Endothelial cell of umbilical vein (primary cell): ENCODE results near the gene MINDY4. TPM values are rescaled to one million over a fixed set of nuclear protein-coding genes. Genes with fewer than 3 reads are reported as not detected.

ENCODE experiments used
- BruUV-seq: library from RNA; stranded (reverse); fragments of 400-500 nt; replicated peaks from 2 replicates; lab custom pipeline; 2021; lab: Mats Ljungman, UMichigan
- CTCF ChIA-PET: fragments of 300-600, 350-600 bp; sonication (Branson Sonifier 250); formaldehyde crosslinking; loops from one replicate; lab custom pipeline; 2021; ENCODE audit warnings: antibody characterized with exemption, inconsistent platforms; lab: Charles Lee
- POLR2A ChIA-PET: fragments of 300-600, 350-600 bp; sonication (Branson Sonifier 250); formaldehyde crosslinking; loops from one replicate; lab custom pipeline; 2021; ENCODE audit warnings: antibody characterized with exemption, inconsistent platforms; lab: Charles Lee
- DNase-seq: peaks from one replicate; pipeline ENCODE4 v3.0.0-alpha.2; 2011; ENCODE audit warnings: low read depth, low spot score
- FAIRE-seq: peaks from 2 replicates; lab custom pipeline; 2011; peaks lifted over from hg19 to GRCh38; lab: Jason Lieb, UNC
- H2AFZ ChIP-seq: 2 replicates; pipeline ENCODE4 v1.6.0; 2012; ENCODE audit warnings: low read depth, low read length, control low read depth, inconsistent platforms
- H3K27ac ChIP-seq: 2 replicates; pipeline ENCODE4 v1.5.1; 2011; ENCODE audit warnings: low read depth, mild to moderate bottlenecking, control low read depth, low read length, moderate library complexity; ENCODE audit not compliant: insufficient read depth
- H3K27me3 ChIP-seq, 2 experiments: 2 replicates each; pipeline versions ENCODE4 v1.6.0 to v1.6.1; 2011; ENCODE audit warnings: low read length in 2 of 2, mixed read lengths in 1 of 2; ENCODE audit not compliant: control insufficient read depth in 2 of 2, insufficient read depth in 2 of 2
- H3K36me3 ChIP-seq, 2 experiments: 2 replicates in 1 of 2; 3 replicates in 1 of 2; pipeline ENCODE4 v1.5.1; 2011; ENCODE audit warnings: low read length in 2 of 2, mild to moderate bottlenecking in 1 of 2, moderate library complexity in 1 of 2; ENCODE audit not compliant: control insufficient read depth in 2 of 2, insufficient read depth in 2 of 2; ENCODE audit errors: extremely low read depth in 1 of 2
- H3K4me1 ChIP-seq: 3 replicates; pipeline ENCODE4 v1.5.1; 2011; ENCODE audit warnings: mild to moderate bottlenecking, low read length; ENCODE audit not compliant: control insufficient read depth, insufficient read depth; ENCODE audit errors: extremely low read depth
- H3K4me2 ChIP-seq: 2 replicates; pipeline ENCODE4 v1.6.1; 2011; ENCODE audit warnings: low read length, control low read depth, mixed read lengths; ENCODE audit not compliant: insufficient read depth
- H3K4me3 ChIP-seq, 3 experiments: fragments of 200-600 bp in 1 of 3; sonication (generic), shearing (Covaris generic) in 1 of 3; replicated peaks in 1 of 3; 2 replicates each; pipeline ENCODE4 v1.5.1; 2011 to 2016; ENCODE audit warnings: control low read depth in 3 of 3, low read length in 3 of 3, mild to moderate bottlenecking in 2 of 3, inconsistent platforms in 1 of 3, low read depth in 1 of 3, moderate library complexity in 1 of 3; ENCODE audit not compliant: insufficient read depth in 1 of 3
- H3K79me2 ChIP-seq: 2 replicates; pipeline ENCODE4 v1.6.0; 2012; ENCODE audit warnings: low read length, inconsistent platforms; ENCODE audit not compliant: control insufficient read depth, insufficient read depth
- H3K9ac ChIP-seq: replicated peaks from 2 replicates; pipeline ENCODE3; 2011; ENCODE audit warnings: low read length, control low read depth; ENCODE audit not compliant: insufficient read depth; ENCODE audit errors: extremely low read depth
- H3K9me1 ChIP-seq: replicated peaks from 3 replicates; pipeline ENCODE4 v1.6.0; 2011; ENCODE audit warnings: mild to moderate bottlenecking, low read length; ENCODE audit not compliant: control insufficient read depth, insufficient read depth; ENCODE audit errors: extremely low read depth
- H3K9me3 ChIP-seq: replicated peaks from 2 replicates; pipeline ENCODE4 v1.5.1; 2012; ENCODE audit warnings: low read length, inconsistent platforms; ENCODE audit not compliant: control insufficient read depth, insufficient read depth
- H4K20me1 ChIP-seq: replicated peaks from 2 replicates; pipeline ENCODE3; 2011; ENCODE audit warnings: mild to moderate bottlenecking, low read length; ENCODE audit not compliant: control insufficient read depth, insufficient read depth; ENCODE audit errors: extremely low read depth
- EZH2 ChIP-seq: IDR thresholded peaks from 2 replicates; pipeline ENCODE4 v1.6.1; 2012; ENCODE audit warnings: borderline replicate concordance, low read depth, mild to moderate bottlenecking, moderate library complexity, low read length, inconsistent platforms; ENCODE audit not compliant: severe bottlenecking
- FOS ChIP-seq: IDR thresholded peaks from 2 replicates; pipeline ENCODE4 v1.6.1; 2011; ENCODE audit warnings: mild to moderate bottlenecking, low read length, moderate library complexity, borderline replicate concordance; ENCODE audit not compliant: insufficient read depth
- GATA2 ChIP-seq: IDR thresholded peaks from 2 replicates; pipeline ENCODE4 v1.7.0; 2011; ENCODE audit warnings: low read depth, mild to moderate bottlenecking, moderate library complexity, mixed read lengths, low read length; ENCODE audit not compliant: insufficient read length, insufficient read depth
- JUN ChIP-seq: IDR thresholded peaks from 2 replicates; pipeline ENCODE4 v1.6.1; 2011; ENCODE audit warnings: borderline replicate concordance, low read depth; ENCODE audit not compliant: insufficient read length, insufficient read depth
- MYC ChIP-seq: IDR thresholded peaks from one replicate; pipeline ENCODE4 v1.6.1; 2011; ENCODE audit warnings: mild to moderate bottlenecking, low read depth, low read length
- dilution Hi-C: fragments of 300-500 bp; cut with MboI; formaldehyde crosslinking; loops from one replicate; pipeline ENCODE4 v1.15.0; 2019; ENCODE audit warnings: low sequenced_read_pairs; ENCODE audit not compliant: extremely low pct_ligation_motif_present
- intact Hi-C: fragments of 100-400 bp; cut with micrococcal nuclease; formaldehyde crosslinking; loops from one replicate; pipeline ENCODE4 v1.10.0; 2022
- polyA plus RNA-seq, 4 experiments: library from polyadenylated mRNA; depleted of rRNA in 3 of 4; stranded (reverse) in 3 of 4; unstranded in 1 of 4; fragments of >200 nt; gene quantifications; 2 replicates each; pipeline versions ENCODE4 v1.2.1 to v1.2.3, GENCODE V29; 2011 to 2012; ENCODE audit warnings: missing spikeins in 1 of 4
- total RNA-seq: library from RNA; stranded (reverse); gene quantifications from 2 replicates; pipeline ENCODE4 v1.2.3, GENCODE V29; 2021
- TF ChIP-seq, protein P1 (sequence below): IDR thresholded peaks from 2 replicates; pipeline ENCODE4 v1.6.1; 2011; ENCODE audit not compliant: insufficient read depth, insufficient read length

Gene MINDY4
- total and polyA plus RNA-seq, 2 donors (not counting 3 experiments of a cell fraction or from before 2014, with no cell fraction given) = 2.2 to 4.7 TPM

GRCh38 chr7:30849565-30849964 lies 78.3 kb downstream of the MINDY4 start:
- intact Hi-C loops (loop anchor here (2.0 kb wide), 2 partner anchors 43 to 71 kb away; no protein-coding TSS in a partner anchor), dilution Hi-C loops (no loop called here)
- H3K36me3 ChIP-seq = no peaks in the 10 kb centered on the region
- no peak for TF ChIP-seq EZH2
- no peak for TF ChIP-seq MYC
- TF ChIP-seq FOS = no peak
- TF ChIP-seq, protein P1, sequence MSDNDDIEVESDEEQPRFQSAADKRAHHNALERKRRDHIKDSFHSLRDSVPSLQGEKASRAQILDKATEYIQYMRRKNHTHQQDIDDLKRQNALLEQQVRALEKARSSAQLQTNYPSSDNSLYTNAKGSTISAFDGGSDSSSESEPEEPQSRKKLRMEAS = no peak
- TF ChIP-seq JUN = no peak
- ChIA-PET POLR2A (no interaction called here), CTCF (interaction anchor here (1.9 kb wide), 1 partner anchor 89 kb away, joined by 7 read pairs; no protein-coding TSS in a partner anchor)
- BruUV-seq = no TSS peak
- no peak overlapping the region for H3K4me2 ChIP-seq
- no peaks in the 10 kb centered on the region for H4K20me1 ChIP-seq
- H3K4me1 ChIP-seq = peaks cover 32% of the 10 kb centered on the region
- no peaks in the 10 kb centered on the region for H3K9me3 ChIP-seq
- no peaks in the 10 kb centered on the region for H3K27me3 ChIP-seq
- DNase-seq = peak; percentile 13
- H3K27ac ChIP-seq = no peak overlapping the region
- no peaks in the 10 kb centered on the region for H3K79me2 ChIP-seq
- no peak overlapping the region for H3K9ac ChIP-seq
- no peak overlapping the region for H3K4me3 ChIP-seq
- H3K9me1 ChIP-seq = no peaks in the 10 kb centered on the region
- FAIRE-seq = no peak
- H2AFZ ChIP-seq = no peak overlapping the region

GRCh38 chr7:30850426-30850825 lies 79.2 kb downstream of the MINDY4 start:
- Histone ChIP-seq H3K4me3 (no peak overlapping the region), H3K9me3 (no peaks in the 10 kb centered on the region), H3K4me2 (no peak overlapping the region), H3K9ac (no peak overlapping the region), H3K79me2 (no peaks in the 10 kb centered on the region), H3K36me3 (no peaks in the 10 kb centered on the region), H3K9me1 (no peaks in the 10 kb centered on the region), H4K20me1 (no peaks in the 10 kb centered on the region), H3K4me1 (peaks cover 32% of the 10 kb centered on the region), H2AFZ (no peak overlapping the region), H3K27me3 (no peaks in the 10 kb centered on the region), H3K27ac (no peak overlapping the region)
- ChIA-PET CTCF (no interaction called here), POLR2A (no interaction called here)
- no TSS peak for BruUV-seq
- DNase-seq (no peak), FAIRE-seq (no peak)
- TF ChIP-seq, protein P1 = no peak
- no peak for TF ChIP-seq JUN
- TF ChIP-seq EZH2 = no peak
- no peak for TF ChIP-seq GATA2
- dilution Hi-C loops = no loop called here
- intact Hi-C loops = no loop called here
